A549 (cell line): Measurements from ENCODE around the gene GIMD1. TPM values are rescaled to one million over a fixed set of nuclear protein-coding genes. Genes with fewer than 3 reads are reported as not detected.

ENCODE experiments used
- ATAC-seq, 2 experiments: fragments of 200-7000 bp in 1 of 2; fragments of >200 bp in 1 of 2; cut with Nextera tagmentation in 1 of 2; cut with Tn5 transposase in 1 of 2; 3 replicates each; pipeline versions ENCODE4 v1.8.0 to v1.9.1; 2018 to 2020; ENCODE audit warnings: mild to moderate bottlenecking in 1 of 2, moderate library complexity in 1 of 2
- CTCF ChIA-PET: fragments of 300-600 bp; sonication (Branson Sonifier 250); formaldehyde crosslinking; extraction: SDS; loops from one replicate; lab custom pipeline; 2021; ENCODE audit warnings: antibody characterized with exemption, inconsistent platforms; lab: Yijun Ruan, JAX
- POLR2A ChIA-PET: fragments of 350-600 bp; formaldehyde crosslinking; extraction: SDS; loops from one replicate; lab custom pipeline; 2021; ENCODE audit warnings: antibody characterized with exemption, inconsistent platforms; lab: Yijun Ruan, JAX
- DNase-seq, 2 experiments: peaks; one replicate each; pipeline versions ENCODE4 v3.0.0 to v3.0.0-alpha.2; 2011 to 2016; ENCODE audit warnings: low read depth in 1 of 2, low spot score in 1 of 2
- FAIRE-seq: peaks from 2 replicates; lab custom pipeline; 2011; peaks lifted over from hg19 to GRCh38; lab: Jason Lieb, UNC
- H3K27ac ChIP-seq, 2 experiments: fragments of >200 bp; sonication (Bioruptor Twin); formaldehyde crosslinking; 3 replicates each; pipeline ENCODE4 v1.5.1; 2016 to 2017
- H3K4me1 ChIP-seq: fragments of >200 bp; sonication (Bioruptor Twin); formaldehyde crosslinking; 3 replicates; pipeline ENCODE4 v1.6.1; 2016
- H3K4me2 ChIP-seq: fragments of >200 bp; sonication (Bioruptor Twin); formaldehyde crosslinking; 3 replicates; pipeline ENCODE4 v1.6.1; 2016
- H3K4me3 ChIP-seq: fragments of >200 bp; sonication (Bioruptor Twin); formaldehyde crosslinking; 3 replicates; pipeline ENCODE4 v1.5.1; 2016
- H3K9me3 ChIP-seq: fragments of >200 bp; sonication (Bioruptor Twin); formaldehyde crosslinking; 3 replicates; pipeline ENCODE4 v1.6.1; 2016
- BHLHE40 ChIP-seq: IDR thresholded peaks from 2 replicates; pipeline ENCODE4 v1.6.1; 2012; ENCODE audit warnings: low read depth, low read length, inconsistent platforms
- CBX8 ChIP-seq: fragments of 200-600 bp; sonication (generic); IDR thresholded peaks from 2 replicates; pipeline ENCODE4 v1.6.1; 2016
- CEBPB ChIP-seq, 2 experiments: fragments of >200 bp in 1 of 2; sonication (Bioruptor Twin) in 1 of 2; formaldehyde crosslinking in 1 of 2; IDR thresholded peaks; 2 replicates each; pipeline ENCODE4 v1.6.1; 2012 to 2016
- CHD2 ChIP-seq: fragments of 150-350 bp; IDR thresholded peaks from 2 replicates; pipeline ENCODE4 v1.6.1; 2014; ENCODE audit warnings: low read length; ENCODE audit not compliant: partially characterized antibody
- CHD4 ChIP-seq: fragments of 200-600 bp; sonication (generic); IDR thresholded peaks from 2 replicates; pipeline ENCODE4 v1.6.1; 2016; ENCODE audit warnings: antibody characterized with exemption, mild to moderate bottlenecking, borderline replicate concordance
- EHF ChIP-seq: fragments of 250-450 bp; sonication (Bioruptor Pico); IDR thresholded peaks from 2 replicates; pipeline ENCODE4 v1.5.0; 2020; ENCODE audit warnings: mild to moderate bottlenecking
- EHMT2 ChIP-seq: fragments of 200-600 bp; sonication (generic); IDR thresholded peaks from 2 replicates; pipeline ENCODE4 v1.6.1; 2016; ENCODE audit warnings: antibody characterized with exemption, low read depth, mild to moderate bottlenecking, moderate library complexity
- EP300 ChIP-seq, 2 experiments: fragments of >200 bp; sonication (Bioruptor Twin); formaldehyde crosslinking; IDR thresholded peaks; 2 replicates in 1 of 2; 3 replicates in 1 of 2; pipeline ENCODE4 v1.6.1; 2016 to 2017
- FOSB ChIP-seq: fragments of 250-450 bp; sonication (Bioruptor Pico); IDR thresholded peaks from 2 replicates; pipeline ENCODE4 v1.5.0; 2020; ENCODE audit warnings: mild to moderate bottlenecking, moderate library complexity
- FOSL2 ChIP-seq, 2 experiments: fragments of 450-650 bp in 1 of 2; fragments of >200 bp in 1 of 2; sonication (Bioruptor Twin) in 1 of 2; formaldehyde crosslinking; IDR thresholded peaks; 2 replicates each; pipeline versions ENCODE4 v1.5.0 to v1.6.1; 2016 to 2020; ENCODE audit warnings: mild to moderate bottlenecking in 1 of 2, moderate library complexity in 1 of 2
- FOXS1 ChIP-seq: fragments of 250-450 bp; sonication (Bioruptor Pico); IDR thresholded peaks from 2 replicates; pipeline ENCODE4 v1.5.0; 2020; ENCODE audit warnings: mild to moderate bottlenecking, moderate library complexity
- HDAC2 ChIP-seq: fragments of 200-600 bp; sonication (generic); IDR thresholded peaks from 2 replicates; pipeline ENCODE4 v1.6.1; 2016
- HEYL ChIP-seq: fragments of 250-450 bp; sonication (Bioruptor Pico); IDR thresholded peaks from 2 replicates; pipeline ENCODE4 v1.8.0; 2021; ENCODE audit warnings: mild to moderate bottlenecking, moderate library complexity
- HOXA7 ChIP-seq: fragments of 250-450 bp; sonication (Bioruptor Pico); IDR thresholded peaks from 2 replicates; pipeline ENCODE4 v1.5.0; 2020; ENCODE audit warnings: mild to moderate bottlenecking, moderate library complexity
- HOXB13 ChIP-seq: fragments of 250-450 bp; sonication (Bioruptor Pico); IDR thresholded peaks from 2 replicates; pipeline ENCODE4 v1.5.0; 2020; ENCODE audit warnings: low read depth, mild to moderate bottlenecking, moderate library complexity
- JUN ChIP-seq, 2 experiments: fragments of >200 bp; sonication (Bioruptor Twin); formaldehyde crosslinking; IDR thresholded peaks; 2 replicates in 1 of 2; 3 replicates in 1 of 2; pipeline ENCODE4 v1.6.1; 2016 to 2017
- JUNB ChIP-seq: fragments of >200 bp; sonication (Bioruptor Twin); formaldehyde crosslinking; IDR thresholded peaks from 2 replicates; pipeline ENCODE4 v1.6.1; 2016
- KDM1A ChIP-seq: fragments of 200-600 bp; sonication (generic); IDR thresholded peaks from 2 replicates; pipeline ENCODE4 v1.6.1; 2016; ENCODE audit warnings: low read depth, mild to moderate bottlenecking
- KDM5A ChIP-seq: fragments of 200-600 bp; sonication (generic); IDR thresholded peaks from 2 replicates; pipeline ENCODE4 v1.6.1; 2016; ENCODE audit warnings: antibody characterized with exemption, mild to moderate bottlenecking
- MAFK ChIP-seq: fragments of 450-650 bp; IDR thresholded peaks from 2 replicates; pipeline ENCODE4 v1.6.1; 2014; ENCODE audit not compliant: partially characterized antibody
- MAZ ChIP-seq: fragments of 150-350 bp; IDR thresholded peaks from 2 replicates; pipeline ENCODE4 v1.6.1; 2014; ENCODE audit warnings: antibody characterized with exemption, low read depth, low read length, borderline replicate concordance
- PHF8 ChIP-seq: fragments of 200-600 bp; sonication (generic); IDR thresholded peaks from 2 replicates; pipeline ENCODE4 v1.6.1; 2016; ENCODE audit warnings: low read depth, mild to moderate bottlenecking, antibody characterized with exemption, moderate library complexity, borderline replicate concordance
- POLR2A ChIP-seq: IDR thresholded peaks from 2 replicates; pipeline ENCODE4 v1.6.1; 2012; ENCODE audit warnings: mild to moderate bottlenecking, low read length
- POLR2AphosphoS2 ChIP-seq: conservative IDR thresholded peaks from 2 replicates; pipeline ENCODE4 v1.6.1; 2012; ENCODE audit warnings: low read length, improper control_type of control experiment, inconsistent platforms
- RFX5 ChIP-seq: fragments of 450-650 bp; IDR thresholded peaks from 2 replicates; pipeline ENCODE4 v1.7.1; 2014; ENCODE audit warnings: antibody characterized with exemption, mild to moderate bottlenecking, moderate library complexity
- TFCP2L1 ChIP-seq: fragments of 250-450 bp; sonication (Bioruptor Pico); IDR thresholded peaks from 2 replicates; pipeline ENCODE4 v1.5.0; 2021; ENCODE audit warnings: mild to moderate bottlenecking
- TP53 ChIP-seq: fragments of 250-450 bp; sonication (Bioruptor Pico); IDR thresholded peaks from 2 replicates; pipeline ENCODE4 v1.5.0; 2021; ENCODE audit warnings: mild to moderate bottlenecking, moderate library complexity
- WGBS: methylation state at CpG from one replicate; pipeline ENCODE4 v1.1.6; 2017; ENCODE audit errors: missing lambda C conversion rate; 5-methylcytosine and 5-hydroxymethylcytosine counted together
- polyA plus RNA-seq, 4 experiments: library from polyadenylated mRNA; depleted of rRNA in 3 of 4; stranded (reverse); fragments of >200 nt; fragmentation: RNase III in 1 of 4; extraction: RNeasy Plus Mini Kit Qiagen cat#74134 plus additional on column Dnase treatment in 1 of 4; gene quantifications; 2 replicates in 3 of 4; 3 replicates in 1 of 4; pipeline ENCODE4 v1.2.3, GENCODE V29; 2011 to 2017
- TF ChIP-seq, protein P1 (sequence below): fragments of 150-350 bp; IDR thresholded peaks from 2 replicates; pipeline ENCODE4 v1.6.1; 2014; ENCODE audit warnings: low read depth, mild to moderate bottlenecking, low read length
- TF ChIP-seq, protein P2 (sequence below): fragments of 250-450 bp; sonication (Bioruptor Pico); IDR thresholded peaks from 2 replicates; pipeline ENCODE4 v1.5.0; 2020; ENCODE audit warnings: low read depth, mild to moderate bottlenecking, moderate library complexity
- TF ChIP-seq, protein P3 (sequence below): fragments of >200 bp; sonication (Bioruptor Twin); formaldehyde crosslinking; IDR thresholded peaks from 3 replicates; pipeline ENCODE4 v1.6.1; 2016
- TF ChIP-seq, protein P4 (sequence below): fragments of 200-600 bp; sonication (generic); IDR thresholded peaks from 2 replicates; pipeline ENCODE4 v1.6.1; 2016; ENCODE audit warnings: antibody characterized with exemption, mild to moderate bottlenecking, moderate library complexity
- TF ChIP-seq, protein P5 (sequence below): IDR thresholded peaks from 2 replicates; pipeline ENCODE4 v1.6.1; 2012

GIMD1 gene
- polyA plus RNA-seq, 2 of the 4 experiments (the other 2 are of a cell fraction) = not detected

DNA sequence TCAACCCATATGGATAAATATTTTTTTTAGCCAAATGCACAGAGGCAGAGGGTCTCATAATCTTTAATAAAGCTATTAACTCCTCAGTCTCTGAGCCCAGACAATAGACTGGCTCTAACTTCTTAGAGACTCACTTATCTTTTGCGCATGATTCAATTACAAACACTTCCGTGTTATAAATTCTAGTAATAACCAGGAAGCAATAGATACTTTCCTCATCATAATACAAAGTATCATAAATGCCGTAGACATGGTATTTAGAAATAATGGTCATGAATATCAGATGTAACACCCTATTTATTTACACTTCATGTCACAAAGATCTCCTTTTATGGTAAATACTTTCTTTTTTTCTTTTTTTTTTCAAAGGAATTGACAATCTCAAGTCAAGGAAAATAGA, 4.4 kb upstream of the GIMD1 start:
- DNase-seq (no peak), FAIRE-seq (no peak), ATAC-seq (no peak)
- Histone ChIP-seq H3K27ac (no peak overlapping the region), H3K4me1 (no peaks in the 10 kb centered on the region), H3K4me3 (no peak overlapping the region), H3K4me2 (no peak overlapping the region), H3K9me3 (no peaks in the 10 kb centered on the region)
- TF ChIP-seq FOSB (no peak), POLR2A (no peak), HOXA7 (CRISPR knock-in tag) (no peak), TP53 (CRISPR knock-in tag) (no peak), JUN (IDR thresholded peaks at IDR 0.05) (no peak), EP300 (IDR thresholded peaks at IDR 0.05) (no peak), MAFK (no peak), JUNB (no peak), MAZ (no peak), HEYL (CRISPR knock-in tag) (no peak), RFX5 (no peak), BHLHE40 (no peak), KDM5A (no peak), FOXS1 (CRISPR knock-in tag) (no peak), EHMT2 (no peak)
- TF ChIP-seq, protein P1, sequence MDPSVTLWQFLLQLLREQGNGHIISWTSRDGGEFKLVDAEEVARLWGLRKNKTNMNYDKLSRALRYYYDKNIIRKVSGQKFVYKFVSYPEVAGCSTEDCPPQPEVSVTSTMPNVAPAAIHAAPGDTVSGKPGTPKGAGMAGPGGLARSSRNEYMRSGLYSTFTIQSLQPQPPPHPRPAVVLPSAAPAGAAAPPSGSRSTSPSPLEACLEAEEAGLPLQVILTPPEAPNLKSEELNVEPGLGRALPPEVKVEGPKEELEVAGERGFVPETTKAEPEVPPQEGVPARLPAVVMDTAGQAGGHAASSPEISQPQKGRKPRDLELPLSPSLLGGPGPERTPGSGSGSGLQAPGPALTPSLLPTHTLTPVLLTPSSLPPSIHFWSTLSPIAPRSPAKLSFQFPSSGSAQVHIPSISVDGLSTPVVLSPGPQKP = no peak
- TF ChIP-seq, protein P2, sequence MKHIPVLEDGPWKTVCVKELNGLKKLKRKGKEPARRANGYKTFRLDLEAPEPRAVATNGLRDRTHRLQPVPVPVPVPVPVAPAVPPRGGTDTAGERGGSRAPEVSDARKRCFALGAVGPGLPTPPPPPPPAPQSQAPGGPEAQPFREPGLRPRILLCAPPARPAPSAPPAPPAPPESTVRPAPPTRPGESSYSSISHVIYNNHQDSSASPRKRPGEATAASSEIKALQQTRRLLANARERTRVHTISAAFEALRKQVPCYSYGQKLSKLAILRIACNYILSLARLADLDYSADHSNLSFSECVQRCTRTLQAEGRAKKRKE (CRISPR knock-in tag) = no peak
- 76% methylated on average over 3 of the region's 3 CpGs for WGBS
- ChIA-PET CTCF (no interaction called here), POLR2A (no interaction called here)

DNA sequence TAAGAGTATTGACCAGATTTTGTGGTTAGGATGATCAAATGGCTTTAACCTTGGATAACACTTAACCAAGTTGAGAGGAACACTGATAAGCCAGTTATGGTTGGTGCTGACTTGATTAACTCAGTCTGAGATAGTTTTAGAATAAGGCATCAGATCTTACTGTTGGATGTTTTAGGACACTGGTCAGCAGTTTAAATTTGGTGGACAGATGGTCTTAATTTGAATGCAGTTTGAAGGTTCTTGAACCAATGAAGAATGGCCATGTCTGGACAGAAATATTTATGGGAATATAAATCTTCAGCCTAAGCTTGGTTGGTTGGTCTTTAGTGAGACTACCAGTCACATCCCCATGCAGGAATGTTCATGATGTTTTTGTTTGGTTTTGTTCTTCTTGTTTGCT, 2.6 kb upstream of the GIMD1 start:
- Histone ChIP-seq H3K27ac (no peak overlapping the region), H3K9me3 (no peaks in the 10 kb centered on the region), H3K4me1 (peaks cover 2% of the 10 kb centered on the region; the same call in 2 of the 3 replicates), H3K4me3 (no peak overlapping the region), H3K4me2 (no peak overlapping the region)
- POLR2A ChIA-PET = no interaction called here
- TF ChIP-seq, protein P3, sequence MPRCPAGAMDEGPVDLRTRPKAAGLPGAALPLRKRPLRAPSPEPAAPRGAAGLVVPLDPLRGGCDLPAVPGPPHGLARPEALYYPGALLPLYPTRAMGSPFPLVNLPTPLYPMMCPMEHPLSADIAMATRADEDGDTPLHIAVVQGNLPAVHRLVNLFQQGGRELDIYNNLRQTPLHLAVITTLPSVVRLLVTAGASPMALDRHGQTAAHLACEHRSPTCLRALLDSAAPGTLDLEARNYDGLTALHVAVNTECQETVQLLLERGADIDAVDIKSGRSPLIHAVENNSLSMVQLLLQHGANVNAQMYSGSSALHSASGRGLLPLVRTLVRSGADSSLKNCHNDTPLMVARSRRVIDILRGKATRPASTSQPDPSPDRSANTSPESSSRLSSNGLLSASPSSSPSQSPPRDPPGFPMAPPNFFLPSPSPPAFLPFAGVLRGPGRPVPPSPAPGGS = no peak
- no peak for TF ChIP-seq HOXB13 (CRISPR knock-in tag)
- no peak for TF ChIP-seq EHF (CRISPR knock-in tag)
- no peak for TF ChIP-seq PHF8
- no peak for TF ChIP-seq CHD2
- TF ChIP-seq, protein P2 (CRISPR knock-in tag) = no peak
- no peak for TF ChIP-seq KDM1A
- TF ChIP-seq EHMT2 = no peak
- TF ChIP-seq, protein P4, sequence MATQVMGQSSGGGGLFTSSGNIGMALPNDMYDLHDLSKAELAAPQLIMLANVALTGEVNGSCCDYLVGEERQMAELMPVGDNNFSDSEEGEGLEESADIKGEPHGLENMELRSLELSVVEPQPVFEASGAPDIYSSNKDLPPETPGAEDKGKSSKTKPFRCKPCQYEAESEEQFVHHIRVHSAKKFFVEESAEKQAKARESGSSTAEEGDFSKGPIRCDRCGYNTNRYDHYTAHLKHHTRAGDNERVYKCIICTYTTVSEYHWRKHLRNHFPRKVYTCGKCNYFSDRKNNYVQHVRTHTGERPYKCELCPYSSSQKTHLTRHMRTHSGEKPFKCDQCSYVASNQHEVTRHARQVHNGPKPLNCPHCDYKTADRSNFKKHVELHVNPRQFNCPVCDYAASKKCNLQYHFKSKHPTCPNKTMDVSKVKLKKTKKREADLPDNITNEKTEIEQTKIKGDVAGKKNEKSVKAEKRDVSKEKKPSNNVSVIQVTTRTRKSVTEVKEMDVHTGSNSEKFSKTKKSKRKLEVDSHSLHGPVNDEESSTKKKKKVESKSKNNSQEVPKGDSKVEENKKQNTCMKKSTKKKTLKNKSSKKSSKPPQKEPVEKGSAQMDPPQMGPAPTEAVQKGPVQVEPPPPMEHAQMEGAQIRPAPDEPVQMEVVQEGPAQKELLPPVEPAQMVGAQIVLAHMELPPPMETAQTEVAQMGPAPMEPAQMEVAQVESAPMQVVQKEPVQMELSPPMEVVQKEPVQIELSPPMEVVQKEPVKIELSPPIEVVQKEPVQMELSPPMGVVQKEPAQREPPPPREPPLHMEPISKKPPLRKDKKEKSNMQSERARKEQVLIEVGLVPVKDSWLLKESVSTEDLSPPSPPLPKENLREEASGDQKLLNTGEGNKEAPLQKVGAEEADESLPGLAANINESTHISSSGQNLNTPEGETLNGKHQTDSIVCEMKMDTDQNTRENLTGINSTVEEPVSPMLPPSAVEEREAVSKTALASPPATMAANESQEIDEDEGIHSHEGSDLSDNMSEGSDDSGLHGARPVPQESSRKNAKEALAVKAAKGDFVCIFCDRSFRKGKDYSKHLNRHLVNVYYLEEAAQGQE = no peak
- TF ChIP-seq FOSB = no peak
- no peak for TF ChIP-seq TFCP2L1 (CRISPR knock-in tag)
- no peak for TF ChIP-seq CHD4
- no peak for TF ChIP-seq HDAC2
- TF ChIP-seq, protein P5, sequence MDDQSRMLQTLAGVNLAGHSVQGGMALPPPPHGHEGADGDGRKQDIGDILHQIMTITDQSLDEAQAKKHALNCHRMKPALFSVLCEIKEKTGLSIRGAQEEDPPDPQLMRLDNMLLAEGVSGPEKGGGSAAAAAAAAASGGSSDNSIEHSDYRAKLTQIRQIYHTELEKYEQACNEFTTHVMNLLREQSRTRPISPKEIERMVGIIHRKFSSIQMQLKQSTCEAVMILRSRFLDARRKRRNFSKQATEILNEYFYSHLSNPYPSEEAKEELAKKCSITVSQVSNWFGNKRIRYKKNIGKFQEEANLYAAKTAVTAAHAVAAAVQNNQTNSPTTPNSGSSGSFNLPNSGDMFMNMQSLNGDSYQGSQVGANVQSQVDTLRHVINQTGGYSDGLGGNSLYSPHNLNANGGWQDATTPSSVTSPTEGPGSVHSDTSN = no peak
- TF ChIP-seq CBX8 = no peak
- no peak for TF ChIP-seq POLR2AphosphoS2
- TF ChIP-seq CEBPB (IDR thresholded peaks at IDR 0.05) = no peak
- no peak for TF ChIP-seq FOSL2 (IDR thresholded peaks at IDR 0.05)
- no peak for TF ChIP-seq FOSL2 (CRISPR knock-in tag; IDR thresholded peaks at IDR 0.05)
- no peak for TF ChIP-seq MAFK
- FAIRE-seq = no peak
- CTCF ChIA-PET = interaction anchor here (2.4 to 3.8 kb wide), 2 partner anchors 129 to 132 kb away, joined by 12 to 15 read pairs; no protein-coding TSS in a partner anchor
- DNase-seq = no peak
- no peak for ATAC-seq
